Measurements from ENCODE around the gene KLHL29.

- TF ChIP-seq CTCF (IDR thresholded peaks at IDR 0.05 in 2 of 3, conservative IDR thresholded peaks at IDR 0.05 in 1 of 3; ENCODE audit: borderline replicate concordance in 1 of 3, insufficient read depth in 1 of 3, low read depth in 2 of 3, low read length in 2 of 3): no peak
- no peak for TF ChIP-seq RAD21 (IDR thresholded peaks at IDR 0.05; ENCODE audit: low read depth)
- TF ChIP-seq EZH2phosphoT487 (IDR thresholded peaks at IDR 0.05; ENCODE audit: borderline replicate concordance): no peak
- TF ChIP-seq POLR2A (IDR thresholded peaks at IDR 0.05; ENCODE audit: borderline replicate concordance, extremely low read depth, insufficient read depth, insufficient read length): no peak
- TF ChIP-seq SP1 (IDR thresholded peaks at IDR 0.05; ENCODE audit: low read depth): no peak
- TF ChIP-seq MAX (IDR thresholded peaks at IDR 0.05): no peak
- no peak for TF ChIP-seq SIN3A (IDR thresholded peaks at IDR 0.05; ENCODE audit: low read depth)
- TF ChIP-seq POLR2AphosphoS5 (IDR thresholded peaks at IDR 0.05; ENCODE audit: low read depth, low read length): no peak
- TF ChIP-seq ATF3 (IDR thresholded peaks at IDR 0.05): no peak
- no peak for TF ChIP-seq REST (IDR thresholded peaks at IDR 0.05; ENCODE audit: low read depth)
- TF ChIP-seq EZH2 (IDR thresholded peaks at IDR 0.05): no peak
- TF ChIP-seq EGR1 (IDR thresholded peaks at IDR 0.05; ENCODE audit: low read depth): no peak
These were observed 305.6 kb downstream of the KLHL29 start for GRCh38 chr2:23690421-23691105.
